PC-3 (cell line): Measurements from ENCODE around the gene KCNQ1OT1. TPM values are rescaled to one million over a fixed set of nuclear protein-coding genes. Genes with fewer than 3 reads are reported as not detected.

Experiments
- ATAC-seq: fragments of 200-7000 bp; cut with Tn5 transposase; 2 replicates; pipeline ENCODE4 v1.9.1; 2020; ENCODE audit warnings: mild to moderate bottlenecking, moderate library complexity
- BruUV-seq: library from RNA; stranded (reverse); fragments of 400-500 nt; replicated peaks from 2 replicates; lab custom pipeline; 2021; lab: Mats Ljungman, UMichigan
- CTCF ChIA-PET: fragments of 300-600 bp; sonication (Branson Sonifier 250); formaldehyde crosslinking; loops from one replicate; lab custom pipeline; 2022; ENCODE audit warnings: antibody characterized with exemption; lab: Charles Lee
- POLR2A ChIA-PET: fragments of 300-600 bp; sonication (Branson Sonifier 250); formaldehyde crosslinking; loops from one replicate; lab custom pipeline; 2022; ENCODE audit warnings: antibody characterized with exemption; ENCODE audit not compliant: unreplicated experiment; lab: Charles Lee
- DNase-seq: peaks from one replicate; pipeline ENCODE4 v3.0.0-alpha.2; 2015
- H2AFZ ChIP-seq: fragments of 300-600 bp; sonication (generic); 2 replicates; pipeline ENCODE4 v1.6.0; 2016; ENCODE audit warnings: antibody characterized with exemption, low read length
- H3F3A ChIP-seq: fragments of 300-600 bp; sonication (generic); one replicate; pipeline ENCODE4 v1.6.0; 2017; ENCODE audit warnings: antibody characterized with exemption, low read length, control low read depth, mild to moderate bottlenecking; ENCODE audit not compliant: unreplicated experiment
- H3K27ac ChIP-seq: fragments of 300-600 bp; sonication (generic); 2 replicates; pipeline ENCODE4 v1.5.1; 2016; ENCODE audit warnings: mild to moderate bottlenecking, low read length
- H3K27me3 ChIP-seq: fragments of 300-600 bp; sonication (generic); 2 replicates; pipeline ENCODE4 v1.6.1; 2016; ENCODE audit warnings: low read length, mixed read lengths
- H3K36me3 ChIP-seq: fragments of 300-600 bp; sonication (generic); 2 replicates; pipeline ENCODE4 v1.6.1; 2016; ENCODE audit warnings: low read depth, mixed run types, low read length, mixed read lengths
- H3K4me1 ChIP-seq: fragments of 300-600 bp; sonication (generic); 2 replicates; pipeline ENCODE4 v1.5.1; 2016; ENCODE audit warnings: low read length; ENCODE audit not compliant: insufficient read depth
- H3K4me2 ChIP-seq: fragments of 300-600 bp; sonication (generic); 2 replicates; pipeline ENCODE4 v1.6.0; 2016; ENCODE audit warnings: low read length
- H3K4me3 ChIP-seq: fragments of 300-600 bp; sonication (generic); 2 replicates; pipeline ENCODE4 v1.5.1; 2016; ENCODE audit warnings: mild to moderate bottlenecking, low read length, mixed read lengths
- H3K79me2 ChIP-seq: fragments of 300-600 bp; sonication (generic); 2 replicates; pipeline ENCODE4 v1.6.1; 2017; ENCODE audit warnings: low read length, mixed read lengths
- H3K9ac ChIP-seq: fragments of 300-600 bp; sonication (generic); 2 replicates; pipeline ENCODE4 v1.6.0; 2016; ENCODE audit warnings: mild to moderate bottlenecking, low read length
- H3K9me2 ChIP-seq: fragments of 300-600 bp; sonication (generic); replicated peaks from 2 replicates; pipeline ENCODE4 v1.6.1; 2016; ENCODE audit warnings: mixed run types, low read length, mixed read lengths
- H3K9me3 ChIP-seq: fragments of 300-600 bp; sonication (generic); 2 replicates; pipeline ENCODE4 v1.6.1; 2016; ENCODE audit warnings: low read length, mixed read lengths
- H4K20me1 ChIP-seq: fragments of 300-600 bp; sonication (generic); 2 replicates; pipeline ENCODE4 v1.6.1; 2016; ENCODE audit warnings: low read length, mixed read lengths
- CTCF ChIP-seq: fragments of 300-600 bp; sonication (generic); conservative IDR thresholded peaks from 2 replicates; pipeline ENCODE4 v1.5.1; 2017; ENCODE audit warnings: antibody characterized with exemption, low read depth, mild to moderate bottlenecking, low read length
- EZH2 ChIP-seq: fragments of 300-600 bp; sonication (generic); IDR thresholded peaks from one replicate; pipeline ENCODE4 v1.6.1; 2017; ENCODE audit warnings: antibody characterized with exemption, mild to moderate bottlenecking, low read length; ENCODE audit not compliant: unreplicated experiment
- EZH2phosphoT487 ChIP-seq: fragments of 300-600 bp; sonication (generic); IDR thresholded peaks from 2 replicates; pipeline ENCODE4 v1.6.1; 2018; ENCODE audit warnings: mild to moderate bottlenecking, antibody characterized with exemption, low read length, borderline replicate concordance
- intact Hi-C: fragments of 100-400 bp; cut with micrococcal nuclease; formaldehyde crosslinking; loops from 2 replicates; pipeline ENCODE4 v1.9.0; 2023
- total RNA-seq: library from RNA; depleted of rRNA; stranded (reverse); fragments of >200 nt; gene quantifications from 2 replicates; pipeline ENCODE4 v1.2.3, GENCODE V29; 2014

KCNQ1OT1 gene
- total RNA-seq, 1 experiment from 2014 or later, result 1.5 TPM

- ChIA-PET POLR2A (no interaction called here), CTCF (no interaction called here)
- intact Hi-C loops, result no loop called here
- Histone ChIP-seq H3K27me3 (no peaks in the 10 kb centered on the region), H4K20me1 (no peaks in the 10 kb centered on the region), H3K36me3 (peaks cover 3% of the 10 kb centered on the region; the same call in 1 of the 2 replicates), H3K9me3 (no peaks in the 10 kb centered on the region), H2AFZ (no peak overlapping the region), H3F3A (no peaks in the 10 kb centered on the region), H3K4me1 (no peaks in the 10 kb centered on the region), H3K9ac (no peak overlapping the region), H3K4me3 (no peak overlapping the region), H3K4me2 (no peak overlapping the region), H3K27ac (no peak overlapping the region), H3K9me2 (no peaks in the 10 kb centered on the region), H3K79me2 (0 out of 2 replicates have a peak, but pooled peaks cover 6% of the 10 kb centered on the region)
- no peak for ATAC-seq
- BruUV-seq, result TSS peak; percentile 5
- TF ChIP-seq CTCF, result no peak
- TF ChIP-seq EZH2phosphoT487, result no peak
- TF ChIP-seq EZH2, result no peak
- no peak for DNase-seq
These were observed 31.9 kb downstream of the KCNQ1OT1 start for GRCh38 chr11:2667940-2668339.

- POLR2A ChIA-PET, result no interaction called here
- H3K4me2 ChIP-seq, result no peak overlapping the region
- H3K27me3 ChIP-seq, result no peaks in the 10 kb centered on the region
- no peaks in the 10 kb centered on the region for H3K9me3 ChIP-seq
- DNase-seq, result no peak
- no peak overlapping the region for H2AFZ ChIP-seq
- no peak overlapping the region for H3K4me3 ChIP-seq
- TF ChIP-seq EZH2 (no peak), CTCF (no peak), EZH2phosphoT487 (no peak)
- no peaks in the 10 kb centered on the region for H4K20me1 ChIP-seq
- H3K9me2 ChIP-seq, result no peaks in the 10 kb centered on the region
- no peak overlapping the region for H3K27ac ChIP-seq
- 0 out of 2 replicates have a peak, but pooled peaks cover under 1% of the 10 kb centered on the region for H3K79me2 ChIP-seq
- ATAC-seq, result no peak
- H3K4me1 ChIP-seq, result no peaks in the 10 kb centered on the region
- intact Hi-C loops, result no loop called here
- BruUV-seq, result no TSS peak
- H3K9ac ChIP-seq, result no peak overlapping the region
- CTCF ChIA-PET, result no interaction called here
- peaks cover 3% of the 10 kb centered on the region; the same call in 1 of the 2 replicates for H3K36me3 ChIP-seq
- no peaks in the 10 kb centered on the region for H3F3A ChIP-seq
These were observed 32.8 kb downstream of the KCNQ1OT1 start for GRCh38 chr11:2666828-2667570.

GRCh38 chr11:2666401-2666741, 33.4 kb downstream of the KCNQ1OT1 start:
- no peaks in the 10 kb centered on the region for H4K20me1 ChIP-seq
- no peaks in the 10 kb centered on the region for H3K4me1 ChIP-seq
- no TSS peak for BruUV-seq
- no peak overlapping the region for H3K27ac ChIP-seq
- no peak for ATAC-seq
- H3K4me2 ChIP-seq, result no peak overlapping the region
- no peaks in the 10 kb centered on the region for H3K9me2 ChIP-seq
- no peak overlapping the region for H2AFZ ChIP-seq
- H3K27me3 ChIP-seq, result no peaks in the 10 kb centered on the region
- no peak for TF ChIP-seq CTCF
- no peak for TF ChIP-seq EZH2phosphoT487
- TF ChIP-seq EZH2, result no peak
- intact Hi-C loops, result no loop called here
- H3K36me3 ChIP-seq, result peaks cover 5% of the 10 kb centered on the region; the same call in 1 of the 2 replicates
- no peak overlapping the region for H3K9ac ChIP-seq
- H3K9me3 ChIP-seq, result no peaks in the 10 kb centered on the region
- no peak overlapping the region for H3K4me3 ChIP-seq
- H3F3A ChIP-seq, result no peaks in the 10 kb centered on the region
- ChIA-PET POLR2A (no interaction called here), CTCF (no interaction called here)
- DNase-seq, result no peak
- no peaks in the 10 kb centered on the region for H3K79me2 ChIP-seq
